ENCODE data around the gene RNPC3.

Gene RNPC3

GRCh38 chr1:103516693-103517092, 8.8 kb upstream of the RNPC3 start:
- Histone ChIP-seq H3K4me2 (ENCODE audit: low read length) (no peak overlapping the region), H3K9me3 (replicated peaks; ENCODE audit: low read length) (no peaks in the 10 kb centered on the region), H3K36me3 (ENCODE audit: insufficient read depth, low read length) (no peaks in the 10 kb centered on the region), H3K4me1 (ENCODE audit: control insufficient read depth, insufficient read depth, low read length) (peaks cover 22% of the 10 kb centered on the region), H3K4me3 (ENCODE audit: low read length) (no peak overlapping the region), H3K27me3 (ENCODE audit: control insufficient read depth, insufficient read depth, low read length) (no peaks in the 10 kb centered on the region), H3K9ac (ENCODE audit: low read depth, low read length) (no peak overlapping the region)

DNA sequence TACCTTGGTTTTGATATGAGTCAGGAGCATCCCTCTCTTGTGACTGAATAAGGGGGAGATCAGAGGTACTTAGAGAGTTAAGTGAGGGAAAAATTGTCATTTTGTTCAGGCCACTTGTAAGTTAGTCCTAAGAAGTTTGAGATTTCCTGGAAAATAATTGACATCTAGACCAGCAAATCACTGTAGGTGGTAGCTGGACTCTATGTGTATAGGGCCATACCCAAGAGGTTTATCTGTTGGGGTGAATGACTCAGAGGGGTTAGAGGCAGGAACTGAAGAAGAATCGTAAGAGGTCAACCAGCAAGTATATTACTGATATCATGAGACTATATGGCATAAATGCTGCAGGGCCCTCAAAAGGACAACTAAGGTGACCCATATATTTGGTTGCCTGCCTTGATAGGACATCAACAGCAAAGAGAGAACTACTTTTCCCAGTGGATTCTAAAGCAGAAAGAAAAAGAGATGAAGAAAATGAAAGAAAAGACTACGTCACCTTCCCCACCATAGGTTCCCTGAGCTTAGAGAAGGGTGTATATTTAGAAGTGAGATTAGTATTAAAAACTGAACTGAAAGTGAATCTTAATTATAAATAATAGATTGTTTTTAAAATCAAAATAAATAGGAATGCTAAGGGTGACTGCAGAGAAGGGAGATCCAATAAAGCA, 8.0 kb upstream of the RNPC3 start:
- Histone ChIP-seq H3K9me3 (replicated peaks; ENCODE audit: low read length) (no peaks in the 10 kb centered on the region), H3K4me3 (ENCODE audit: low read length) (no peak overlapping the region), H3K27me3 (ENCODE audit: control insufficient read depth, insufficient read depth, low read length) (no peaks in the 10 kb centered on the region), H3K4me1 (ENCODE audit: control insufficient read depth, insufficient read depth, low read length) (peaks cover 22% of the 10 kb centered on the region), H3K9ac (ENCODE audit: low read depth, low read length) (no peak overlapping the region), H3K36me3 (ENCODE audit: insufficient read depth, low read length) (no peaks in the 10 kb centered on the region), H3K4me2 (ENCODE audit: low read length) (no peak overlapping the region)

- no peaks in the 10 kb centered on the region for H3K9me3 ChIP-seq (replicated peaks; ENCODE audit: low read length)
- no peaks in the 10 kb centered on the region for H3K27me3 ChIP-seq (ENCODE audit: control insufficient read depth, insufficient read depth, low read length)
- H3K4me3 ChIP-seq (ENCODE audit: low read length), result no peak overlapping the region
- no peak overlapping the region for H3K4me2 ChIP-seq (ENCODE audit: low read length)
- H3K9ac ChIP-seq (ENCODE audit: low read depth, low read length), result no peak overlapping the region
- H3K4me1 ChIP-seq (ENCODE audit: control insufficient read depth, insufficient read depth, low read length), result peaks cover 24% of the 10 kb centered on the region
- no peaks in the 10 kb centered on the region for H3K36me3 ChIP-seq (ENCODE audit: insufficient read depth, low read length)
Measured at GRCh38 chr1:103520822-103521221, 4.7 kb upstream of the RNPC3 start.

- H3K9ac ChIP-seq (ENCODE audit: low read depth, low read length), result no peak overlapping the region
- H3K4me2 ChIP-seq (ENCODE audit: low read length), result no peak overlapping the region
- H3K36me3 ChIP-seq (ENCODE audit: insufficient read depth, low read length), result peaks cover under 1% of the 10 kb centered on the region
- no peaks in the 10 kb centered on the region for H3K27me3 ChIP-seq (ENCODE audit: control insufficient read depth, insufficient read depth, low read length)
- H3K4me1 ChIP-seq (ENCODE audit: control insufficient read depth, insufficient read depth, low read length), result peaks cover 16% of the 10 kb centered on the region
- no peak overlapping the region for H3K4me3 ChIP-seq (ENCODE audit: low read length)
- no peaks in the 10 kb centered on the region for H3K9me3 ChIP-seq (replicated peaks; ENCODE audit: low read length)
Measured at GRCh38 chr1:103523346-103523745, 2.2 kb upstream of the RNPC3 start.

DNA sequence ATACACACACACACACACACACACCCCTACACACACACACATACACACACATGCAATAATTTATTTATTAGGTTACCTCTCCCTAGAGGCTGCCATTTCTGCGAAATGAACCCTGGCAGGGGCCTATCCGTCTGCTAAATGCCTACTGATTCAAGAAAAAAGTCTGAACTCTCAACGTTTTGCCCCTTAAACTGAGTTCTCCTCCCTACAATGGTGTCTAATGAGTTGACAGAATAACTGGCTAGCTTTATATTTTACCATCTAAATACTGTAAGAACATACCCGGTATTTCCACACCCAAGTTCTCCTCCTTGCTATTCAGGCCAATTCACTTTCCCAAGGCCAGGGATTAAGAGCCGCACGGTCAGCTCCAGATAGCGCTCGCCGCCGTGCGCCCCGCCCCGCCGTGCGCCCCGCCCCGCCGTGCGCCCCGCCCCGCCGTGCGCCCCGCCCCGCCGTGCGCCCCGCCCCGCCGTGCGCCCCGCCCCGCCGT, 339 bp upstream of the RNPC3 start:
- peak overlapping the region; percentile 84 for H3K4me2 ChIP-seq (ENCODE audit: low read length)
- H3K4me1 ChIP-seq (ENCODE audit: control insufficient read depth, insufficient read depth, low read length), result peaks cover 19% of the 10 kb centered on the region
- H3K4me3 ChIP-seq (ENCODE audit: low read length), result peak overlapping the region; percentile 66
- H3K9me3 ChIP-seq (replicated peaks; ENCODE audit: low read length), result no peaks in the 10 kb centered on the region
- H3K36me3 ChIP-seq (ENCODE audit: insufficient read depth, low read length), result peaks cover 7% of the 10 kb centered on the region
- peak overlapping the region; percentile 73 for H3K9ac ChIP-seq (ENCODE audit: low read depth, low read length)
- H3K27me3 ChIP-seq (ENCODE audit: control insufficient read depth, insufficient read depth, low read length), result no peaks in the 10 kb centered on the region

DNA sequence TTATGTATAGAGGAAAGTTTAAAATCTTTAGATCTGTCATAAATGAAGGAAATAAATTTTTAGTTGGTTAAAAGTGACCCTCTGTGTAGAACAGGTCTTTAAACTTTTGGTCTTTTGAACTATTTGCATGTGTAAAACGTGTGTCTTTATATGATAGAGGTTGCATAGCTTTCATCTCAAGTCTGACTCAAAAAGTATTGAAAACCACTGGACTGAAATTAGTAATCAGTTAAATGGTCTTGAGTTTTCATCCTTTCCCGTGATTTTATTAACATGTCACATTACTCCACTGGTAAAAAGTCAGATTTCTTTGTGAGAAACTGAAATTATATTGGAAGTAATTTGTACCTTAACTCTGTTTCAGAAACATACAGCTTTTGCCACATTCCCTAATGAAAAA, 1.8 kb downstream of the RNPC3 start:
- H3K9ac ChIP-seq (ENCODE audit: low read depth, low read length), result peak overlapping the region; percentile 92
- peak overlapping the region; percentile 85 for H3K4me3 ChIP-seq (ENCODE audit: low read length)
- H3K4me1 ChIP-seq (ENCODE audit: control insufficient read depth, insufficient read depth, low read length), result peaks cover 19% of the 10 kb centered on the region

DNA sequence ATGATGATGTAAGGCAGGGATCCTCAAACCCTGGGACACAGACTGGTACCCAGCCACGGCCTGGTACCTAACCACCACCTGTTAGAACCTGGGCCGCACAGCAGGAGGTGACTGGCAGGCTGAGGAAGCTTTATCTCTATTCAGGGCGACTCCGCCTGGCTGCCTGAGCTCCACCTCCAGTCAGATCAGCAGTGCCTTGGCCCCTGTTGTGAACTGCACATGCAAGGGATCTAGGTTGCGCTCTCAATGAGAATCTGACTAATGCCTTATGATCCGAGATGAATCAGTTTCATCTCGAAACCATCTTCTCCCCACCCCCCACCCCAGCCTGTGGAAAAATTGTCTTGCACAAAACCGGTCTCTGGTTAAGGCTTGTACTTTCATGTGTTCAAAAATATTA, 4.2 kb downstream of the RNPC3 start:
- Histone ChIP-seq H3K4me1 (ENCODE audit: control insufficient read depth, insufficient read depth, low read length) (peaks cover 18% of the 10 kb centered on the region), H3K36me3 (ENCODE audit: insufficient read depth, low read length) (peaks cover 7% of the 10 kb centered on the region), H3K27me3 (ENCODE audit: control insufficient read depth, insufficient read depth, low read length) (no peaks in the 10 kb centered on the region), H3K4me3 (ENCODE audit: low read length) (no peak overlapping the region), H3K9me3 (replicated peaks; ENCODE audit: low read length) (no peaks in the 10 kb centered on the region), H3K4me2 (ENCODE audit: low read length) (no peak overlapping the region), H3K9ac (ENCODE audit: low read depth, low read length) (no peak overlapping the region)

More for the DNA sequence above, 1.8 kb downstream of the RNPC3 start:
- H3K9me3 ChIP-seq (replicated peaks; ENCODE audit: low read length), result no peaks in the 10 kb centered on the region
- peaks cover 7% of the 10 kb centered on the region for H3K36me3 ChIP-seq (ENCODE audit: insufficient read depth, low read length)
- no peaks in the 10 kb centered on the region for H3K27me3 ChIP-seq (ENCODE audit: control insufficient read depth, insufficient read depth, low read length)
- H3K4me2 ChIP-seq (ENCODE audit: low read length), result peak overlapping the region; percentile 93

GRCh38 chr1:103538226-103538625, 12.7 kb downstream of the RNPC3 start:
- H3K4me2 ChIP-seq (ENCODE audit: low read length), result no peak overlapping the region
- H3K9ac ChIP-seq (ENCODE audit: low read depth, low read length), result no peak overlapping the region
- no peaks in the 10 kb centered on the region for H3K9me3 ChIP-seq (replicated peaks; ENCODE audit: low read length)
- H3K4me3 ChIP-seq (ENCODE audit: low read length), result no peak overlapping the region
- H3K4me1 ChIP-seq (ENCODE audit: control insufficient read depth, insufficient read depth, low read length), result no peaks in the 10 kb centered on the region
- no peaks in the 10 kb centered on the region for H3K27me3 ChIP-seq (ENCODE audit: control insufficient read depth, insufficient read depth, low read length)
- peaks cover 54% of the 10 kb centered on the region for H3K36me3 ChIP-seq (ENCODE audit: insufficient read depth, low read length)

DNA sequence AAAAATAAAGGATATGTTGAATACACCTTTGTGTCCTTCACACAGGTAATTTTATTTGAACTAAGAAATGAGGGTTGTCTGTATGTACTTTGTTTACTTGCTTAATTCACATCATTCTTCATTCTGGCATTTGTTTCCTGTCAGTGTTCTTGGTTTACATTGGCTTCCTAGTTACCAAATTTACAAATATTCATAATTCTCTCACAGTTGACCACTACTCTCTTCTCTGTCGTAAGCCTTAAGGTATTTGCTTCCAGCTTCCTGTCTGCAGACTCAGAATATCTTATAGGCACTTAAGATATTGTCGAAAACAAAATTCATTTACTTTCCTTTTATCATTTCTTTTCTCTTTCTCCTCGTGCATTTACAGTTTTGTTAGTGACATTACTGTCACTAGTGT, 15.9 kb downstream of the RNPC3 start:
- Histone ChIP-seq H3K9me3 (replicated peaks; ENCODE audit: low read length) (no peaks in the 10 kb centered on the region), H3K4me2 (ENCODE audit: low read length) (no peak overlapping the region), H3K9ac (ENCODE audit: low read depth, low read length) (no peak overlapping the region), H3K4me3 (ENCODE audit: low read length) (no peak overlapping the region), H3K27me3 (ENCODE audit: control insufficient read depth, insufficient read depth, low read length) (no peaks in the 10 kb centered on the region), H3K36me3 (ENCODE audit: insufficient read depth, low read length) (peaks cover 64% of the 10 kb centered on the region), H3K4me1 (ENCODE audit: control insufficient read depth, insufficient read depth, low read length) (no peaks in the 10 kb centered on the region)

DNA sequence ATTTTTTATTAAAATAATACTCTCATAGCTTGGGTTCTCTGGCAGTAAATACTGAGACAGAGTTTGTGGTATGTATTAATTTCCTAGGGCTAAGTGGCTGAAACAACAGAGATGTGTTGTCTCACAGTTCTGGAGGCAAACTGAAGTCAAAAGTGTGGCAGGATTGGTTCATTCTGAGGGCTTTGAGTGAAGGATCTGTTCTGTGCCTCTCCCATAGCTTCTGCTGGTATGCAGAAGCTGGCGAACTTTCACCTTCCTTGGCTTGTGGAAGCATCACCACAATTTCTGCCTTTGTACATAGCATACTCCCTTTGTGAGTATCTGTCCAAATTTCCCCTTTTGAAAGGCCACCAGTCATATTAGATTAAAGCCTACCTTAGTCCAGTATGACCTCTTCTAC, 21.0 kb downstream of the RNPC3 start:
- Histone ChIP-seq H3K4me1 (ENCODE audit: control insufficient read depth, insufficient read depth, low read length) (no peaks in the 10 kb centered on the region), H3K9me3 (replicated peaks; ENCODE audit: low read length) (no peaks in the 10 kb centered on the region), H3K27me3 (ENCODE audit: control insufficient read depth, insufficient read depth, low read length) (no peaks in the 10 kb centered on the region), H3K36me3 (ENCODE audit: insufficient read depth, low read length) (peaks cover 64% of the 10 kb centered on the region), H3K4me3 (ENCODE audit: low read length) (no peak overlapping the region), H3K4me2 (ENCODE audit: low read length) (no peak overlapping the region), H3K9ac (ENCODE audit: low read depth, low read length) (no peak overlapping the region)

DNA sequence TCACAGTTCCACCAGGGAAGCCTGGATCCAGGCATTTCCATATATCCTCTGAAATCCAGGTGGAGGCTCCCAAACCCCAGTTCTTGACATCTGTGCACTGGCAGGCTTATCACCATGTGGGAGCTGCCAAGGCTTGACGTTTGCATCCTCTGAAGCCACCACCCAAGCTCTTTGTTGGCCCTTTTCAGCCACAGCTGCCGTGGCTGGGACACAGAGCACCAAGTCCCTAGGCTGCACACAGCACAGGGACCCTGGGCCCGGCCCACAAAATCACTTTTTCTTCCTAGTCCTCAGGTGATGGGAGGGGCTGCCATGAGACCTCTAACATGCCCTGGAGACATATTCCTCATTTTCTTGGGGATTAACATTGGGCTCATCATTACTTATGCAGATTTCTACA, 22.3 kb downstream of the RNPC3 start:
- no peak overlapping the region for H3K9ac ChIP-seq (ENCODE audit: low read depth, low read length)
- peaks cover 65% of the 10 kb centered on the region for H3K36me3 ChIP-seq (ENCODE audit: insufficient read depth, low read length)

GRCh38 chr1:103560427-103560826, 34.9 kb downstream of the RNPC3 start:
- Histone ChIP-seq H3K4me2 (ENCODE audit: low read length) (no peak overlapping the region), H3K36me3 (ENCODE audit: insufficient read depth, low read length) (peaks cover 3% of the 10 kb centered on the region), H3K4me1 (ENCODE audit: control insufficient read depth, insufficient read depth, low read length) (peaks cover 9% of the 10 kb centered on the region), H3K27me3 (ENCODE audit: control insufficient read depth, insufficient read depth, low read length) (no peaks in the 10 kb centered on the region), H3K9ac (ENCODE audit: low read depth, low read length) (no peak overlapping the region), H3K9me3 (replicated peaks; ENCODE audit: low read length) (no peaks in the 10 kb centered on the region), H3K4me3 (ENCODE audit: low read length) (no peak overlapping the region)

More for the DNA sequence above, 22.3 kb downstream of the RNPC3 start:
- Histone ChIP-seq H3K4me3 (ENCODE audit: low read length) (no peak overlapping the region), H3K27me3 (ENCODE audit: control insufficient read depth, insufficient read depth, low read length) (no peaks in the 10 kb centered on the region), H3K4me2 (ENCODE audit: low read length) (no peak overlapping the region), H3K4me1 (ENCODE audit: control insufficient read depth, insufficient read depth, low read length) (no peaks in the 10 kb centered on the region), H3K9me3 (replicated peaks; ENCODE audit: low read length) (no peaks in the 10 kb centered on the region)
